D721Med (cell line): ENCODE measurements around the gene TSPOAP1.

Source experiments
- DNase-seq: peaks from one replicate; pipeline ENCODE4 v3.0.0; 2011; ENCODE audit warnings: low spot score; ENCODE audit not compliant: insufficient read length
- FAIRE-seq: peaks from 2 replicates; lab custom pipeline; 2011; peaks lifted over from hg19 to GRCh38; lab: Jason Lieb, UNC
- TF ChIP-seq, protein P1 (sequence below): IDR thresholded peaks from 2 replicates; pipeline ENCODE4 v1.5.1; 2012; ENCODE audit warnings: mild to moderate bottlenecking, control low read depth; ENCODE audit not compliant: insufficient read depth; ENCODE audit errors: missing control alignments

TSPOAP1 gene

DNA sequence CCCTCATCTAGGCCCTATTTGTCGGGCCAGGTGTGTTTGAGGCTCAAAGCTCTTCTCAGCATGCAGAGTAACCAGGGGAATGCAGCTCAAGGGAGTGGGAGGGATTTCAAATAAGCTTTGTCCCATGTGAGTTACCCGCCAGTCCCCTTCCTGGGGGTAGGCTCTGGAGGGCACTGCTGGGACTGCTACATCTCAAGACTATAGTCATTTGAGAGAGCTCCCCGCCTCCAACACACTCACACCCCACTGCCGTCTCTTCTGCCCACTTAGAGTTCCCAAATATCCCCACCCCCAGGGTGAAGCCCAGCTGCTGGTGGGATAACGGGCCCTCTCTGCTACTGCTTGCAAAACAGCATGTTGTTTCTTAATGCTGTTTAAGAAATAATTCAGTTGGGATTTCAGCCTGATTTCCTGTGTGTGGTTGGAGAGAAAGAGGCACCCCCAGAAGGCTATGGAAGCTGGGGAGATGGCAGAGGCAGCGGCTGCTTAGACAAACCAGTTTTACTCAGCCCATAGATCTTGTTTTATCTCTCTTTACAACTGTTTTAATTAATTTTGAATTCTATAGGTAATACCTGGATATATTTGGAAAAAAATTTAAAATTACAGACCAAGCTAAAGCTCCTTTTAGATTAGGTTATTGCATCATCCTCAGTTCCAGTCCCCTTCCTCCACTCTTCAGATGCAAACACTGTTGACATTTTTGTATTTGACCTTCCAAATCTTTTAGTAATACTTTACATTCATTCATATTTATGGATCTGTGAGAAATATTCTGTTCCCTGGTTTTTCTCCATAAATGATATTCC lies 43.8 kb downstream of the TSPOAP1 start:
- TF ChIP-seq, protein P1, sequence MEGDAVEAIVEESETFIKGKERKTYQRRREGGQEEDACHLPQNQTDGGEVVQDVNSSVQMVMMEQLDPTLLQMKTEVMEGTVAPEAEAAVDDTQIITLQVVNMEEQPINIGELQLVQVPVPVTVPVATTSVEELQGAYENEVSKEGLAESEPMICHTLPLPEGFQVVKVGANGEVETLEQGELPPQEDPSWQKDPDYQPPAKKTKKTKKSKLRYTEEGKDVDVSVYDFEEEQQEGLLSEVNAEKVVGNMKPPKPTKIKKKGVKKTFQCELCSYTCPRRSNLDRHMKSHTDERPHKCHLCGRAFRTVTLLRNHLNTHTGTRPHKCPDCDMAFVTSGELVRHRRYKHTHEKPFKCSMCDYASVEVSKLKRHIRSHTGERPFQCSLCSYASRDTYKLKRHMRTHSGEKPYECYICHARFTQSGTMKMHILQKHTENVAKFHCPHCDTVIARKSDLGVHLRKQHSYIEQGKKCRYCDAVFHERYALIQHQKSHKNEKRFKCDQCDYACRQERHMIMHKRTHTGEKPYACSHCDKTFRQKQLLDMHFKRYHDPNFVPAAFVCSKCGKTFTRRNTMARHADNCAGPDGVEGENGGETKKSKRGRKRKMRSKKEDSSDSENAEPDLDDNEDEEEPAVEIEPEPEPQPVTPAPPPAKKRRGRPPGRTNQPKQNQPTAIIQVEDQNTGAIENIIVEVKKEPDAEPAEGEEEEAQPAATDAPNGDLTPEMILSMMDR, result no peak
- FAIRE-seq (no peak), DNase-seq (no peak)

DNA sequence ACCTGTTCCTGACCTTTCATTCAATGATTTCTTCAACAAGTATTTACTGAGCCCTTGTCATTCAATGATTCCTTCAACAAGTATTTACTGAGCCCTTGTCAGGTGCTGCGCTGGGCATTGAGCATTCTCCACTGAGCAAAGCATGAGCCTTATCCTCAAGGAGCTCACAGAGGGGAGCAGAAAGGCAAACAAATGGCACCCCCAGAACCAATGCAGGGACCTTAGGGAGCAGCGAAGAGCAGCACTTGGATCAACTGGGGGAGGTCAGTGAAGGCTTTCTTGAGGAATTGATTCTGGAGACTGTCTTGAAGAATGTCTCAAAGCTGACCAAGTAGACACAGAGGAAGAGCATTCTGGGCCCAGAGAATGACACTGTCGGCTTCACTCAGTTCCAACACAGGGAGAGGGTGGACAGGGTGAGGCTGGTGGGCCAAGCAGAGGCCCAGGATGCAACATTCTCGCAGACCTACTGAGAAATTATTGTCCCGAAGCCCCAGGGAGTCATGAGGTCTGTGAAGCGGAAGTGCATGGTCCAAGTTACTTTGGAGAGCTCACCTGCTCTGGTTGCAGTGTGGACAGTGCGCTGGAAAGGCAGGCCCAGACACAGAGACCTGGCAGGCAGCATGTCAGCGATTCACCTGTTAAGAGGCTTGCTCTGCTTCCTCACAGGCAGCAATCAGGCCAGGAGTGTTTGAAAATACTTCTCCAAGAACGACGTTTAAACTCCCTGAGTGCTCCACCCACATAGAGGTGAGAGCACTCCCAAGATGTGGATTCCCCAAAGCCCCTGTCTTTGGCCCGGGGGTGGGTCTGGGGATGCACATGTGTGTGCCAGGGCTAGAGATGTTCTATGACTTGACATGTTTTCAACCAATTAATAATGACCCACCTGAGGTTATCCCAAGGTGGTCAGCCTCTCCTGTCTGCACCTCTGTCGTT lies 44.7 kb downstream of the TSPOAP1 start:
- TF ChIP-seq, protein P1, result no peak
- FAIRE-seq, result no peak
- DNase-seq, result no peak

DNA sequence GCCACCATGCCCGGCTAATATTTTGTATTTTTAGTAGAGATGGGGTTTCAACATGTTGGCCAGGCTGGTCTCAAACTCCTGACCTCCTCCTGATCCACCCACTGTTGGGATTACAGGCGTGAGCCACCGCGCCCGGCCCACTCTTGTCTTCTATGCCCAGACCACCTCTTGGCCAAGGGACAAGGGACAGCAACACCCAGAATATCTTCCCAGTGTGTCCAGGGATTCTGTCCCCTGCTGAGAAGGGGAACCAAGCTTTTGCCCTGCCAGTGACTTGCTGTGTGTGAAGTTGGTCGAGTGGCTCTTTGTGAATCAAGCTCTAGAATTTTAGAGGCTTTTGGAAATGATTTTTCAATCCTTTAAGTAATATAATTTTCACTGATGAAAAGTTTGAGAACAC lies 46.2 kb downstream of the TSPOAP1 start:
- DNase-seq (no peak), FAIRE-seq (no peak)
- TF ChIP-seq, protein P1, result no peak

DNA sequence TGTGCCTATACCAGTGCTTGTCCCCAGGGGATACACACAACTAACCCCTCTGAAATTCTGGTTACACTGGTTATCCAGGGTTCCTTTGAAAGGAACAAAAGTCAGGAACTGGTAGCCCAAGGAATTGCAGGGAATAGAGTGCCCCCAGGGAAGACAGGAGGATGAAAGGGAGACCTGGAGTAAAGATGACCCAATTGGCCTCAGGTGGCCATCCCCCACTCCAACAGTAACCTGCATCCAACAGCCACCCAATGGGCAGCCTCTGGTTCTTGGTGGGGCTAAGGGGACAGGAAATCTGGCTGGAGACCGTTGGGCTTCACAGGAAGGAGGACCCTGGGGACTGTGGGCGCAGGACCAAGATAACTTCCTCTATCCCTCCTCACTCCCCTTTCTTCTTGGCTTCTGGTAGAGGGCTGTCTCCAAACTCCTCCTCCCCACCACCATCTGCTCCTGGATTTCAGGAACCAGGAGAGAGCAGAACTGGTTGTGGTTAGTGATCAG lies 47.0 kb downstream of the TSPOAP1 start:
- no peak for DNase-seq
- TF ChIP-seq, protein P1, result no peak
- FAIRE-seq, result no peak

DNA sequence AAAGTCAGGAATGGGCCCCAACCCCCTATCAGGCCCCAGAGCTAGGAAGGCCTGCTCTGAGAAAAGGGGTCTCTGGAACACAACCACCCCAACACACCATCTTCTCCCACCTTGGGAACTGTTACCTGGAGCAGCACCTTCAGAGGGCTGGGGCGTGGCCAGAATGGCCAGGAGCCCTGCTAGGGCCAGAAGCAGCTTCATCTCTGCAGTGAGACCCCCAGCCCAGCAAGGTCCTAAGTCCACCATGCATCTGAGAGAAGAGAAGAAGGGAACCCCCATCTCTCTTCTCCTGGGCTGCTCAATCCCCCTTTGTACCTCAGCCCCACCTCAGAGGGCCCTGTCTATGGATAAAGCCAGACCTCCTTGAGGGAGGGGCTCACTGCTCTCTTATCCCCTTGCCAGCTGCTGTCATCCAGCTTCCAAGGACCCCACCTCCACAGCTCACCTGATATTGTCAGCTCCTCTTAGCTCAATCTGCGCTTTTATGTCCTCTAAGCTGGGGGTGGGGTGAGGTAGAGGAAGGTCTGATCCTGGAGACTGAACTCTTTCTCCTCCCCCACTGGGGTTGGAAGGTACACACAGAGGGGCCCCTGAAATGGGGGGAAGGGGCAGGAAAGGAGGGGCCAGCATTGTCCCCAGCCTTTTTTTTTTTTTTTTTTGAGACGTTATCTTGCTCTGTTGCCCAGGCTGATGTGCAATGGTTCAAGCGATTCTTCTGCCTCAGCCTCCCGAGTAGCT lies 47.9 kb downstream of the TSPOAP1 start, which contains the start of gene MPO:
MPO (minus strand) TSS at position 456 of the 738 bp plus-strand sequence; CDS start at position 279, 177 bp downstream.
- FAIRE-seq (no peak), DNase-seq (no peak)
- TF ChIP-seq, protein P1, result no peak

DNA sequence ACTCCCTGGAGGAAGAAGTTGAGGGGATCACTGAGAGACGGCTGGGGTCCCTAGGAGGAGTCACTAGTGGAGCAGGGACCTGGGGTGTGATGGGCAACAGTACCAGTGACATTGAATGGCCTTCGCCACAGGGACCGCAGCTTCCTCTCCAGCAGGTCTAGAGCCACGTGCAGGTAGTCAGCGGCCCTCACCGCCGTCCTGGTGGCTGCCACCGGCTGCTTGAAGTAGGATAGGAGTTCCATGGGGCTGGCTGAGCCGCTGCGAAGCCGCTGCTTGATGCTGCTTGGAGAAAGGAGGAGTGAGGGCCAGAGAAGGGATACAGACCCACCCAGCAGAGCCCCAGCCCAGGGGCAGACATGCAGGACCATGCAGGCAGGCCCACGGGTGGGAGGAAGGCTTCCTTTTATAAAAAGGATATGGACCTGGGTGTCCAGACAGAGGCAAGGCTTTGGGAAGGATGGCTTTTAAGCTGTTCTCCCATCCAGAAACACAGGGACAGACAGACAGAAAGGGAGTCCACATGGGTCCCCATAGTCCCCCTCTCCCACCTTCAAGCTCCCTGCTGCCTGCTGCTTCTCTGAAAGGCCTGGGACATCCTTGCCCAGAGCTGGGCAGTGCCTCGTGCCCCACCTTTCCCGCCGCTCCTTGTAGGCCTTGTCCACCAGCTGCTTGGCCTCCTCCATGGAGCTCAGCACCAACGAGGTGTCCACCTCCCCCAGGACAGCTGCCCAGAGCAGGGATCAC lies 48.7 kb downstream of the TSPOAP1 start:
- FAIRE-seq, result no peak
- no peak for DNase-seq
- TF ChIP-seq, protein P1, result no peak
